OCI-LY1 (cell line): ENCODE results near the gene ETFBKMT.

ENCODE experiments used
- CTCF ChIP-seq: fragments of 200-600 bp; sonication (generic), shearing (Covaris generic); IDR thresholded peaks from 2 replicates; pipeline ENCODE4 v1.5.1; 2017; ENCODE audit warnings: mild to moderate bottlenecking, antibody characterized with exemption, low read length, moderate library complexity, mixed read lengths
- EZH2 ChIP-seq: fragments of 200-600 bp; sonication (generic), shearing (Covaris generic); IDR thresholded peaks from 2 replicates; pipeline ENCODE4 v1.8.0; 2017; ENCODE audit warnings: borderline replicate concordance, mixed run types, mild to moderate bottlenecking, antibody characterized with exemption, low read length, moderate library complexity, mixed read lengths

GRCh38 chr12:31631023-31631724, 28.3 kb upstream of the ETFBKMT start:
- TF ChIP-seq EZH2 (no peak), CTCF (no peak)
